ENCODE data around the gene NF2.

GRCh38 chr22:29584975-29585374, 18.5 kb upstream of the NF2 start:
- TF ChIP-seq CTCF (IDR thresholded peaks at IDR 0.05) (no peak), POLR2A (IDR thresholded peaks at IDR 0.05) (no peak), EP300 (IDR thresholded peaks at IDR 0.05) (no peak)

Measured in ovary (tissue), 3 donors.